Right lung (tissue), 5 donors: ENCODE results near the gene DMAC2L. TPM values are rescaled to one million over a fixed set of nuclear protein-coding genes. Genes with fewer than 3 reads are reported as not detected.
A peak's percentile ranks its signal among the peaks of the same experiment; 100 is the strongest.

ENCODE experiments used
- DNase-seq, 2 donors: peaks; one replicate each; pipeline ENCODE4 v3.0.0-alpha.2; 2013
- polyA plus RNA-seq, 5 donors: library from polyadenylated mRNA; unstranded; fragments of 120-200 nt; gene quantifications; one replicate each; pipeline versions ENCODE4 v1.2.1 to v1.2.3, GENCODE V29; 2013; ENCODE audit warnings: inconsistent platforms in 1 of 5, low replicate concordance in 1 of 5; ENCODE audit not compliant: insufficient read length in 5 of 5, insufficient read depth in 1 of 5

The DMAC2L gene
- polyA plus RNA-seq, 5 donors = 18.0 to 27.3 (median 23.7) TPM

DNA sequence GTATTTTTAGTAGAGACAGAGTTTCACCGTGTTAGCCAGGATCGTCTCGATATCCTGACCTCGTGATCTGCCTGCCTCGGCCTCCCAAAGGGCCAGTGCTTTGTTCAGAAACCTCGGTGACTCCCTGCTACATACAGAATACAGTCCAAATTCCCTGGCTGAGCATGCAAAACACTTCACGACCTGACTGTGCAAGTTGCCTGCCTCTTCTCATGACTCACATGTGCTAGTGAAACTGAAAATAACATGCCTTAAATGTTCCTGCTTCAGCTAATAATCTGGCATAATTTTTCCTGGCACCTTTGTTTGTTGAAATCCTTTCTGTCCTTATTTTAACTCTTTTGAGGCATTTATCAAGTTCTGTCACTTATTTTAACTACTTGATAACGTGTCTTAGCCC is 8.2 kb downstream of the DMAC2L start:
- no peak for DNase-seq

DNA sequence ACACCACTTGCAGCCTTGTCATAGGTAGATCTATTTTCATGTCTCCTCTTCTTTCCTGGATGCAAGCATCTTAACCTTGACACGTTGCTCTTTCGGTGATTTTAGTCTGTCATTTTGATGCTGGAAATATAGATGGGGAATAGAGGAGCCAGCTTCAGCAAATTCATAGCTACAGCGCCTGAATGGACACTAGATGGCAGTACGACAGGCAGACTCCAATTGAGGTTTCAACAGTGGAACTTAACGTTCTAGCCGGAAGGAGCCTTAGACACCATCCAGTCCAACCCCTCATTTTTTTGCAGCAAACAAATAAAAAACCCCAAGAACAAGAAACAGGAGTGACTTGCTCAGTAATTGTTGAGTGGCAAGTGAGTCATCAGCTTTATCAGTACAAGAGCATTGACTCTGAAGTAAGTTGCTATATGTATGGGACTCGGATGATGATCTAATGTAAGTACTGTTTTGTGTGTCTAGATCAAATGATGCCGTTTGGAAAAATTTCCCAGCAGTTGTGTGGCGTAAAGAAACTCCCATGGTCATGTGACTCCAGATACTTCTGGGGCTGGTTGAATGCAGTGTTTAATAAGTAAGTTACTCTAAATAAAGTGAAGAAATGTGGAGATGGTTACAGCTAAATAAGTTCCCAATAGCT is 9.0 kb downstream of the DMAC2L start:
- DNase-seq = peak; percentile 77 to 81

DNA sequence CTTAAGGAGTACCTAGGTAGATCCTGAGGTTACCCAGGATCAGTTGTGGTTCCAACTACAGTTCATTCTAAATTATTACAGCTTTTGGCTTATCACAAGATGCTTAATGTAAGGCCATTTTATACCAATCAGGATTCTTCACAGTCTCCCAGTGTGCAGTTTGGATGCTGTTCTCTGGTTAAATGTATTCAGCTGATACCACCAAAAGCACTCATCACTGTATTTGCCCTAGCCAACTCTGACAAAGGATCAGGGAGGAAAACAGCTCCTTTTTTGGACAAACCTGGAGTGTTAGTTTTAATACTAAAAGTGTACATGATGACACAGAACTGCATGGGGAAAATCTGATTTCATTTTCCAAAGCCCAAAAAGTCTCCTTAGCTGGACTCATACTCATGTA is 19.5 kb downstream of the DMAC2L start:
- DNase-seq = no peak

DNA sequence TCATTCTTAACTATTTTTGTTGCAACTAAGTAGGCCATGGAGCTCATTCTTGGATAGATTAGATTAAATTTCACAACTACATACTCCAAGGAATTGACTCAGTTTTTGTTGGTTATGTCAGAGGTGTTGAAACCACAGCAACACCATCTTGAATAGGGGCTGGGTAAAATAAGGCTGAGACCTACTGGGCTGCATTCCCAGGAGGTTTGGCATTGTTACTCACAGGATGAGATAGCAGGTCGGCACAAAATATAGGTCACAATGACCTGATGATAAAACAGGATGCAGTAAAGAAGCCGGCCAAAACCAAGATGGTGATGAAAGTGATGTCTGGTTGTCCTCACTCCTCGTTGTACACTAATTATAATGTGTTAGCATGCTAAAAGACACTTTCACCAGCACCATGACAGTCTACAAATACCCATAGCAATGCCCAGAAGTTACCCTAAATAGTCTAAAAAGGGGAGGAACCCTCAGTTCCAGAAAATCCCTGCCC is 20.9 kb downstream of the DMAC2L start:
- no peak for DNase-seq

DNA sequence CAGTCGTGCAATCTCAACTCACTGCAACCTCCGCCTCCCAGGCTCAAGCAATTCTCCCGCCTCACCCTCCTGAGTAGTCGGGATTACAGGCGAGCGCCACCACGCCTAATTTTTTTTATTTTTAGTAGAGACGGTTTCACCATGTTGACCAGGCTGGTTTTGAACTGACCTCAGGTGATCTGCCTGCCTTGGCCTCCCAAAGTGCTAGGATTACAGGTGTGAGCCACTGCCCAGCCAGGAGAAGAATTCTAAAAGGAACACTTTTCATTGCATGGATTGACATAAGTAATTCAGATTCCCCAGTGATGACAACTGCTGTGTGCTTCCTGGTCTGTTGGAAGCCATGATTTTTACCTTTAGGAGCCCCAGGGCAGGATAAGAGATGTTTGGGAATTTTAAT is 22.1 kb downstream of the DMAC2L start:
- no peak for DNase-seq

- peak; percentile 58 to 70 for DNase-seq
Observed at GRCh38 chr14:50335389-50335788, 23.3 kb downstream of the DMAC2L start.

DNA sequence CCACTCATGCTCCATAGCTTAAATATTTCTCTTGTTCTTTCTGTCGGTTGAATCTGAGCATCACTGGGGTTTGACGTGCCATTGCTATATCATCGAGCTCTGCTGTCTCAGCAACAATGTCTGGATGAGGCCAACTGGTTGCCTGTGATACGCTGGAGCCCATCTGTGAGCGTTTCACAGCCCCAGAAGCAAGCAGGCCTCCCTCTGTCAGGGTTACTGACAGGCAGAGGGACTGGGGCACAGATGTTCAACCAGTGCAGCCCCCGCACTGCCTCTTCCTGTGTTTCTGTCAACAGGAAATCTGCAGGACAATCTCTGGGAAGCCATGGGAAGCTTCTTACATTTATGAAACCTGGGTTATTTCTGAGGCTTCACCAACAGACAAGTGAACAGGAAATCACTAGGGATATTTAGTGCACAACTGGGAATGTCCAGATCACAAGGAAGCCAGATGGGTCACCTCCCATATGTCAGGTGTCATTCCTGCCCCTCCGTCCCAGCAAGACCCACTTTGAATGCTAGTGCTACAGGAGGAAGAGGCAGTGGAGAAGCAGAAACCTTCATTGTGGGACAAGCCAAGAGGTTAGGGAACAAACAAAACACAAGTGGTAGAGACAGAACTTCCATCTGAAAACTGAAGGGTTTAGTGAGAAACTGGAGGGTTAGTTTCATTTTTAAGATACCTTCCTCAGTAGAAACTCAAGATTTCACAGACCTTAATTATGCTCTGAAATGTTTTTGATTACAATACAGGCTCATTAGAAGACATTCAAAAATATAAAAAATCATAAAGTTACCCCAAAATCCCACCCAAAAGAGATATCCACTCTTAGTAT is 24.1 kb downstream of the DMAC2L start:
- peak; percentile 53 to 61 for DNase-seq

GRCh38 chr14:50338587-50338986 is 26.5 kb downstream of the DMAC2L start:
- DNase-seq = no peak

DNA sequence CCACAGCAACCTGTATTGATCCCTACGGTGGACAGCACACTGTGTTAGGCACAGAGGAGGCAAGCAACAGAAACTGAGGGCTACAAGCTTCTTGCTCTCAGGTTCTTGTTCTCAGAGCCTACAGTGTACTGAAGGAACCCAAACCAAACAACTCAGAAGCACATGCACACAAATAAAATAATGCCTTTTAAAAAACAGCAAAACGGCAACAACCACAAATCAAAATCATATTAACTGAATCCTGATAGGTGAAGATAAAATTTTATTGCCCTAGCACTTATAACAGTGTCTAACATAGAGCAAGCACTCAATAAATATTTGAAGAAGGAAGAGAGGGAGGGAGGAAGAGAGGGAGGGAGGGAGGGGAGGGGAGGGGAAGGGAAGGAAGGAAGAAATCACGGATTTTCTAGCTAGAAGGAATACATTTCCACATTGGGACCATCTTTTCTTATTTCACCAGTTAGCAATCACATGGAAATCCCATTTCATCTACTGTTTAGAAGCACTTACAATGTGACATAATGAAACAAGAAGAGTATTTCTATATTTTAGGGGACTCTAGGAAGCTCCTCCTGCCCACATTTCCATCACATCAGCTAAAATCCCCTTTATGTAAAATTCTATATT is 27.2 kb downstream of the DMAC2L start:
- DNase-seq = no peak

DNA sequence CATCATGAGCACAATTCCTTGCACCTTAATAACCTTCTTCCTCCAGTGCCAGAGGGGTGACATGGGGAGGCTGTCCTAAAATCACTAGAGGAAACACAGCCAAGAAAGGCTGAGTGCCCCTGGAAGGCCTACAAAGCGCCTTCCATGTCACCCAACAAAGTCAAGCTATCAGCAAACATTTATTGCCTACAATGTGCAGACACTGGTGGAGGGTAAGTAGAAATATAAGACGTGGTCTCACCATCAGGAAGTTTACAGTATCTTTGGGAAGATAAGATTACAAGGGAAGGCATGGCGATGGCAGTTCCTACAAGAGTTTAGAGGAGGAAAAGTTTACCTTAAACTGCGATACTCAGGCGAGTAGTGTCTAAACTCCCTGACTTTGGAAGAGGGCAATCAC is 27.9 kb downstream of the DMAC2L start:
- DNase-seq = no peak

GRCh38 chr14:50340963-50341362 is 28.8 kb downstream of the DMAC2L start:
- DNase-seq = no peak

DNA sequence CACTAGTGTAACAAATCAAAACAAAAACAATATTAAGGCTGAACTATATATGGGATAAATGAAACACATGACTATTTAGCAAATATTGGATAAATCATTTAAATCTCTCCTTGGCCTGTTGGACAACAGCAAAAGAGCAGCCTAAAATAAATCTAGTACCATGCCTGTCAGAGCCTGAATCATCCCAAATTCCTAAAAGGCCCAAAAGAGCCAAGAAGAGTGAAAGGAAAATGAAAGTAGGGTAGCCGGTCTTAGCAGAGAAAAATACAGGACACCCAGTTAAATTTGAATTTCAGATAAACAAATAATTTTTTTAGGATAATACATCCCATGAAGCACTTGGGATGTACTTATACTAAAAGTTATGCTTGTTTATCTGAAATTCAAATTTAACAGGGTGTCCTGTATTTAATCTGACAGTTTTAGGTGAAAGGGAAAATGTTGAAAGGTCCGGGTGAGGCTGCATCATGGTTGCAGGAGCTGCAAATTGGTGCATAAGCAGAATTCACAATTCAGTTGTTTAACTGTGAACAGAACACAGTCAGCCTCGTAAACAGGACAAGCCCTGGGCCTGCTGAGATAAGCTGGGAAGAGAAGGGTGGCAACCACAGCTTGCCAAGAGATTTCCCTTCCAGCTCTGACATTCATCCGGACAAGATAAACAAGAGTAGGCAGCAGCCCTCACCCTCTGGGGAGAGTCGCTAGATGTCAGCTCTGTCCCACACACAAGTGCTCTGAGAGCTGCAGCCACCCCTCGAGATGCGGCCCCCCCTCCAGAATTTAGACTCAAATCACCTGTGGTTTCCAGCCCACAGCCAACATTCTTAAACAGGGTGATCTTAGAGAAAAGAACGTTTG is 30.3 kb downstream of the DMAC2L start:
- peak; percentile 58 to 63 for DNase-seq

GRCh38 chr14:50343434-50343833 is 31.3 kb downstream of the DMAC2L start:
- DNase-seq = no peak

DNA sequence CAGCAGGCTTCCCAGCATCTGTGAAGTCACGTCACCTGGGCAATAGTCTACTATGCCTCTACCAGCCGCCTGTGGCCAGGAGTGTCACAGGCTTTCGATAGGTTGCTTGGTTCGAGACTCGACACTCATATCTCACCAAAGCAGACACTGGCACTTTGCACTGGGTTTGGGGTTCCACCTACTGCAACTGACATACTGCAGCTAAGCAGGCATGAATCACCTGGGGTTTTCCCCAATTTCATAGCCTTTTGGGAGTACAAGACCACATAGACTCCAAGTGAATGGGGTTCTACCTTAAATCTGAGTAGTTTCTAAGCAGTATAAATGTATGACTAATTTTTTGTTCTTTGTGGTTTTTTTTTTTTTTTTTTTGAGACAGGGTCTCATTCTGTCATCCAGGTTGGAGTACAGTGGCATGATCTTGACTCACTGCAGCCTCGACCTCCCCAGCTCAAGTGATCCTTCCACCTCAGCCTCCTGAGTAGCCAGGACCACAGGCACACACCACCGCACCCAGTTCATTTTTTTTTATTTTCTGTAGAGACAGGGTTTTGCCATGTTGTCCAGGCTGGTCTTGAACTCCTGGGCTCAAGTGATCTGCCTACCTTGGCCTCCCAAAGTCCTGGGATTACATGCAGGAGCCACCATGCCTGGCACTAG is 32.1 kb downstream of the DMAC2L start:
- no peak for DNase-seq

GRCh38 chr14:50344876-50345563 is 32.9 kb downstream of the DMAC2L start:
- DNase-seq = no peak

- DNase-seq = no peak
Observed at GRCh38 chr14:50345846-50346422, 33.8 kb downstream of the DMAC2L start.

DNA sequence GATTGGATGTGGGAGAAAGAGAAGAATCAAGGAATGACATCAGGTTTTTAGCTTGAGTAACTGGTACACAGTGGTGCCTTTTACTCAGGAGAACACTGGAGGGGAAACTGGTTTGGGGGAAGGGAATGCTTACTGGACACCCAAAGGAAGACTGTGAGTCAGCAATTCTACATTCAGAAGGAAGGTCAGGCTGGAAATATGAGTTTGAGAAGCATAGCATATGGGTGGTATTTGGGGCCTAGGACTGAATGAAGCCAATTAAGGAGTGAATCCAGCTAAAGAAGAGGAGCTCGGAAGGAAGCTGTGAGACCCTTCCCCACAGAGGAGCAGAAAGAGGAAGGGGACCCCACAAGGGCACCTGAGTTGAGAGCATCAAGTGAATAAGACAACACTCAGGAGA is 35.4 kb downstream of the DMAC2L start:
- DNase-seq = no peak

GRCh38 chr14:50348933-50349332 is 36.8 kb downstream of the DMAC2L start:
- DNase-seq = no peak

DNA sequence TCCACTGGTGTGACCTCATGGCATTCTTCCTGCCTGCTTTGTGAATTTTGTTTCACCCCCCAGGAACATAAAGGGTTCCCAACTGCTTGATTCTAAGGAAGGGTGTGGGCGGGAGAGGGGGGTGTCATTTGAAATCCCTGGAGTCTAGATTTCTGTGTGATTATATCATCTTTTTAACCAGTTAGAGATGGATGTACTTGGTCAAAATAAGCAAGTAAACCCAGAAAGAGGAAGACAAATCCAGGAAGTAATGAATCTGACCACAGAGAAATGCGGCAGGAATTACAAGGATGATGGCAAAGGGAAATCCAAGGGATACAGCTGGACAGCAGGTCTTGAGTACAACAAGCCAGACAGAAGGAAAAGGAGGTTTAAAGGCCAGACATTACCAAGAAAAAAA is 38.9 kb downstream of the DMAC2L start:
- DNase-seq = no peak

DNA sequence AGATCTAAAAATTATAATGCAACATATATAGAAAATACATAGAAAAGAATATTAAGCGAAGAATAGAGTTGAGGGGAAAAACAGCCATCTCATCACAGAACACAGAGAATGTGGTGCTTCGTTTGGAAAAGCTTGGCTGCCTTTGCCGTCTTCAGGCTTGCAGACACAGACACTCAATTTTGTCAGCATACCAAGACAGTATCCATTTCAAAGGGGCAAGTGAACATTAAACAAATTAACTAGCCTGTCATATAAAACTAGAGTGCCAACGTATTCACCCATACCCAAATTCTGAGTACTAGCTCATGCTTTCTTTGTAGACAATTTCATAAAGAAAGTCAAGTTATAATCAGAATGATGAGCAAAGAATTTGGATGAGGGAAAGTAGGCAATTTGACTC is 40.5 kb downstream of the DMAC2L start:
- DNase-seq = no peak
